ENCODE data around the gene CBX8.

CBX8 gene

DNA sequence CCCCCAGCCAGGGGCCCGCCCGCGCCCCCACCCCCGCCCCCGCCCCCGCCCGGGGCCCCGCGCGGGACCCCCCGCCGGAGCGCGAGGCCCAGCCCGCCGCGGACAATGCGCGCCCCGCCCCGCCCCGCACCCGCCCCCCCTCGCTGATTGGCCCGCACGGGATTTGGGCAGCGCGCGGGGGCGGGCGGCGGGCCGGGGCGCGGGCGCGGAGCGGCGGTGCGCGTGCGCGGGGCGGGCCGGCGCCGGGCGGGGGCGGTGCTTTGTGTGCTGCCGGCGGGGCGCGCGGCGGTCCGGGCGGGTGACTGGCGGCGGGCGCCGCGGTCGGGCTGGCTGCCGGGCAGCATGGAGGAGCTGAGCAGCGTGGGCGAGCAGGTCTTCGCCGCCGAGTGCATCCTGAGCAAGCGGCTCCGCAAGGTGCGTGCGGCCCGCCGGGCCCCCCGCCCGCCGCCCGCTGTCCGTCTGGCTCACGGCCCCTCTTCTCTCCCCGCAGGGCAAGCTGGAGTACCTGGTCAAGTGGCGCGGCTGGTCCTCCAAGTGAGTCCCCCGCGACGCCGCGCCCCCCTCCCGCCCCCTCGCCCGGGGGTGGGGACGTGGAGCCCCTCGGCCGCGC lies 18.9 kb downstream of the CBX8 start, which contains the start of gene CBX2:
Gene CBX2 (plus strand): TSS at position 255 of the 610 bp plus-strand sequence. CDS start 88 bp downstream, at position 343.
- Histone ChIP-seq H4K20me1 (ENCODE audit: insufficient read depth, low read length) (peaks cover 43% of the 10 kb centered on the region), H3K4me2 (ENCODE audit: insufficient read depth, low read length) (peak within 1 kb of the TSS; percentile 96), H3K9ac (ENCODE audit: low read depth, low read length) (peak within 1 kb of the TSS; percentile 85), H3K4me1 (ENCODE audit: insufficient read depth, low read length) (peaks cover 33% of the 10 kb centered on the region), H3K27ac (ENCODE audit: low read length) (peak within 1 kb of the TSS; percentile 62), H2AFZ (ENCODE audit: low read depth, low read length) (peak within 1 kb of the TSS; percentile 68), H3K27me3 (ENCODE audit: insufficient read depth, low read length, poor library complexity) (peaks cover 5% of the 10 kb centered on the region), H3K79me2 (ENCODE audit: insufficient read depth, low read length) (peaks cover 45% of the 10 kb centered on the region), H3K9me3 (ENCODE audit: insufficient read depth, low read length, severe bottlenecking) (no peaks in the 10 kb centered on the region), H3K36me3 (ENCODE audit: insufficient read depth, low read length) (peaks cover 42% of the 10 kb centered on the region), H3K4me3 (ENCODE audit: low read depth in 1 of 2, low read length in 2 of 2) (peak within 1 kb of the TSS; percentile 81 to 84; a peak in 3 of 4 replicates)
- TF ChIP-seq, protein P1, sequence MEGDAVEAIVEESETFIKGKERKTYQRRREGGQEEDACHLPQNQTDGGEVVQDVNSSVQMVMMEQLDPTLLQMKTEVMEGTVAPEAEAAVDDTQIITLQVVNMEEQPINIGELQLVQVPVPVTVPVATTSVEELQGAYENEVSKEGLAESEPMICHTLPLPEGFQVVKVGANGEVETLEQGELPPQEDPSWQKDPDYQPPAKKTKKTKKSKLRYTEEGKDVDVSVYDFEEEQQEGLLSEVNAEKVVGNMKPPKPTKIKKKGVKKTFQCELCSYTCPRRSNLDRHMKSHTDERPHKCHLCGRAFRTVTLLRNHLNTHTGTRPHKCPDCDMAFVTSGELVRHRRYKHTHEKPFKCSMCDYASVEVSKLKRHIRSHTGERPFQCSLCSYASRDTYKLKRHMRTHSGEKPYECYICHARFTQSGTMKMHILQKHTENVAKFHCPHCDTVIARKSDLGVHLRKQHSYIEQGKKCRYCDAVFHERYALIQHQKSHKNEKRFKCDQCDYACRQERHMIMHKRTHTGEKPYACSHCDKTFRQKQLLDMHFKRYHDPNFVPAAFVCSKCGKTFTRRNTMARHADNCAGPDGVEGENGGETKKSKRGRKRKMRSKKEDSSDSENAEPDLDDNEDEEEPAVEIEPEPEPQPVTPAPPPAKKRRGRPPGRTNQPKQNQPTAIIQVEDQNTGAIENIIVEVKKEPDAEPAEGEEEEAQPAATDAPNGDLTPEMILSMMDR (IDR thresholded peaks at IDR 0.05; ENCODE audit: borderline replicate concordance, extremely low read depth, low read length, poor library complexity, severe bottlenecking): no peak
- TF ChIP-seq EZH2 (IDR thresholded peaks at IDR 0.05; ENCODE audit: borderline replicate concordance, low read depth, low read length, severe bottlenecking): no peak
- DNase-seq (peak; percentile 84), ATAC-seq (ENCODE audit: insufficient read depth, low read depth) (peak; percentile 62)

DNA sequence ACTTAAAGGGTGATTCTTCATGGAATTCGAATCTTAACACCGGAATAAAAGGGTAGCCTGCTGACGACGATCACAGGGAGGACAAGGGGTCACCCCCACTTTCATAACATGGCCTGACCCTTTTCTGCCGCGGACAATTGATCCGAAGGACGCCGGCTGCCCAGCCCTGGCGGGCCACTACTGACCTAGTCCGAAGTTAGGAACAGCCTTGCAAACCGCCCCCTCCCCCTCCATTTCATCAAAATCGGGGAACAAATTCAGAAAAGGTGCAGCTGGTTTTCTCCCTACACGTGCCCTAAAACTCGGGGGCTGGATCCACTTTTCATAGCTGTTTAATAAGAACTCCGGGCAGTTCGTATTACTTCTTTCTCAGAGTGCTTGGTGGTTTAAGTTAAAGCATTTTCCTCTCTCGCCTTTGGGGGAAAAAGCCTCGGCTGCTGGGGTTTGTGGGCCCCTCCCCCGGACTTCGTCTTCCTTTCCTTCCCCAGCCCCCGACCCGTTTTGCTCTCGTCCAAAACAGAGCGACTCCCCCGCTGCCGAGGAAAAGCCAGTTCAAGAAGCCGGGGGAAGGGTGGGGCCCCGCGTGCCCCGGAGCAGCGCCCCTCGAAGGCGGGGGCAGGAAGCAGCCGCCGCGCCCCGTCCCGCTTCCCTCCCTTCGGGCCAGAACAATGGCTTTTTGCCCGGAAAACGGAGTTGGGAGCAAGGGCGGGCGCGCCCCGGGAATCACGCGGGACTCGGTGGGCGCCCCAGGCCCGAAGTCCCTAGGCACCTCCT lies 19.6 kb downstream of the CBX8 start:
- Histone ChIP-seq H3K27ac (ENCODE audit: low read length) (peak overlapping the region; percentile 61), H3K9me3 (ENCODE audit: insufficient read depth, low read length, severe bottlenecking) (no peaks in the 10 kb centered on the region), H2AFZ (ENCODE audit: low read depth, low read length) (peak overlapping the region; percentile 63), H3K9ac (ENCODE audit: low read depth, low read length) (peak overlapping the region; percentile 60), H3K79me2 (ENCODE audit: insufficient read depth, low read length) (peaks cover 42% of the 10 kb centered on the region), H4K20me1 (ENCODE audit: insufficient read depth, low read length) (peaks cover 36% of the 10 kb centered on the region), H3K4me3 (ENCODE audit: low read depth in 1 of 2, low read length in 2 of 2) (peak overlapping the region; percentile 23 to 60; a peak in 3 of 4 replicates), H3K36me3 (ENCODE audit: insufficient read depth, low read length) (peaks cover 35% of the 10 kb centered on the region), H3K4me1 (ENCODE audit: insufficient read depth, low read length) (peaks cover 33% of the 10 kb centered on the region), H3K27me3 (ENCODE audit: insufficient read depth, low read length, poor library complexity) (peaks cover 5% of the 10 kb centered on the region), H3K4me2 (ENCODE audit: insufficient read depth, low read length) (peak overlapping the region; percentile 67)
- TF ChIP-seq EZH2 (IDR thresholded peaks at IDR 0.05; ENCODE audit: borderline replicate concordance, low read depth, low read length, severe bottlenecking): no peak
- TF ChIP-seq, protein P1 (IDR thresholded peaks at IDR 0.05; ENCODE audit: borderline replicate concordance, extremely low read depth, low read length, poor library complexity, severe bottlenecking): peak; percentile 62
- DNase-seq (peak; percentile 80), ATAC-seq (ENCODE audit: insufficient read depth, low read depth) (peak; percentile 68)

DNA sequence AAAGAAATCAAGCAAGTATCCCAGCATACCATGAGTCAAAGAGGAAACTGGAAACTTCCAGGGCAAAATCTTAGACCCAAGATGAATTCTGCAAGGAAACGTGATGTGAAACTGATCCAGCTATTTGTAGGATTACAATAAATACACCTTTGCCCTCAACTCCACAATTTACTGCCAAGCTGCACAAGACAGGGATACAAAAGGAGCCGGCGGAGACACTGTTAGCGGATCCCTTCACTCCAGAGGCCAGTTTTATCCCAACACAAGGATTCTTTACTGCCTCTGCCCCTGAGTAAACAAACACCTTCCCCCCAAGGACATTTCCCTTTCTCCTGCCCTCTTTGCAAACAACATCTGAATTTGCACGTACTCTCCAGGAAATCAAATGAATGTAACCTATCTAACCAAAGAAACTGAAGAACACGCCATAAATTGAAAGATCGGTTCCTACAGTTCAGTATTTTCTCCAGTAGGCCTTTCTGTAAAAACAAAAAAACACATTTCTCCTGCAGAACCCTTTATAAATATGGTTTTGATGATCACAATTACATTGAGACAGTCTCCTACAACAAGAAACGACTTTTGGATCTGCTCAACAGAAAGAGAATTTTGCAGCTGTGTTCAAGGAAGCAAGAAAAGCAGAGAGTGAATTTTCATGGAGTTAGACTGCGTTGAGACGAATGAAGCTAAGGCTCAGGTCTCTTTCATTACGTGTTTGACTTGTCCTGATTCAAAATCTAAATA lies 20.3 kb downstream of the CBX8 start:
- Histone ChIP-seq H3K4me3 (ENCODE audit: low read depth in 1 of 2, low read length in 2 of 2) (no peak overlapping the region), H3K9ac (ENCODE audit: low read depth, low read length) (peak overlapping the region; percentile 60; the same call in 1 of the 2 replicates), H3K9me3 (ENCODE audit: insufficient read depth, low read length, severe bottlenecking) (no peaks in the 10 kb centered on the region), H4K20me1 (ENCODE audit: insufficient read depth, low read length) (peaks cover 28% of the 10 kb centered on the region), H3K27ac (ENCODE audit: low read length) (no peak overlapping the region), H3K27me3 (ENCODE audit: insufficient read depth, low read length, poor library complexity) (peaks cover 5% of the 10 kb centered on the region), H2AFZ (ENCODE audit: low read depth, low read length) (no peak overlapping the region), H3K4me2 (ENCODE audit: insufficient read depth, low read length) (peak overlapping the region; percentile 67; the same call in 1 of the 2 replicates), H3K36me3 (ENCODE audit: insufficient read depth, low read length) (peaks cover 27% of the 10 kb centered on the region), H3K79me2 (ENCODE audit: insufficient read depth, low read length) (peaks cover 34% of the 10 kb centered on the region), H3K4me1 (ENCODE audit: insufficient read depth, low read length) (peaks cover 33% of the 10 kb centered on the region)
- no peak for ATAC-seq (ENCODE audit: insufficient read depth, low read depth)
- no peak for TF ChIP-seq EZH2 (IDR thresholded peaks at IDR 0.05; ENCODE audit: borderline replicate concordance, low read depth, low read length, severe bottlenecking)
- TF ChIP-seq, protein P1 (IDR thresholded peaks at IDR 0.05; ENCODE audit: borderline replicate concordance, extremely low read depth, low read length, poor library complexity, severe bottlenecking): no peak
- no peak for DNase-seq

Measured in DND-41 (cell line).